ENCODE measurements around the gene GUK1. TPM values are rescaled to one million over a fixed set of nuclear protein-coding genes. Genes with fewer than 3 reads are reported as not detected.

GUK1 gene, protein sequence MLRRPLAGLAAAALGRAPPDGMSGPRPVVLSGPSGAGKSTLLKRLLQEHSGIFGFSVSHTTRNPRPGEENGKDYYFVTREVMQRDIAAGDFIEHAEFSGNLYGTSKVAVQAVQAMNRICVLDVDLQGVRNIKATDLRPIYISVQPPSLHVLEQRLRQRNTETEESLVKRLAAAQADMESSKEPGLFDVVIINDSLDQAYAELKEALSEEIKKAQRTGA
- total RNA-seq = 160 TPM

DNA sequence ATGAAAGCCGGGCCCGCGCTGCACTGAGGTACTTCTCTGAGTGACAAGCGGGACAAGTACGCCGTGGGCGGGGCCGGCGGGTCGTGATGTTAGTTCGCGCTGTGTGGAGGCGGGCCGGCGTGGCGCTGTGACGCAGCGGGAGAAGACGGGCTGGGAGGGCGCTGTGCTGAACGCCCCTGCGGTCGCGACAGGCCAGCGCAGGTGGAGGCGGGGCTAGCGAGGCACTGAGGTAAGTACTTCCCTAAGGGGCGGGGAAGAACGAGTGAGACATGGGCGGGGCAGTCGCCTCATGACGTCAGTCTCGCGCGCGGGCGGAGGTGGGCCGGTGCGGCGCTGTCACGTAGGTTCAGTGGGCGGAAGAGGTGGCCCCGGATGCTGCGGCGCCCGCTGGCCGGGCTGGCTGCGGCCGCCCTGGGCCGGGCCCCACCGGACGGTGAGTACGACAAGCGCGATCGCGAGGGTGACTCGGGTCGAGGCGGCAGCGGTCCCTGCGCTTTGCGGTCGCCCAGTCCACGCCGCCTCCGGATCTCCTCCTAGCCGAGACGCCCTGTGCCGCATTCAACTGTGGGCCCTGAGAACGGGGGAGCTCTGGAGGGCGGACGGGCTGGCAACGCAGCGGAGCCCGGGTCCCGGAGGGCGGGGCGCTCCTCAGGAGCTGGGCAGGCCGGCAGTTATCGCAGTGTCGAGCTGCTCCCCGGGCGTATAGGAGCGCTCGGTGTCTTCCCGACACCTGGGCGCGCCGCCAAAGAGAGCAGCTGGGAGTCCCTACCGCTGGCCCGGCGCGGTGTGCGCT is at the start of gene GUK1:
GUK1 (plus strand) TSS at position 349 of the 793 bp plus-strand sequence; CDS start at position 373, 24 bp downstream.

DNA sequence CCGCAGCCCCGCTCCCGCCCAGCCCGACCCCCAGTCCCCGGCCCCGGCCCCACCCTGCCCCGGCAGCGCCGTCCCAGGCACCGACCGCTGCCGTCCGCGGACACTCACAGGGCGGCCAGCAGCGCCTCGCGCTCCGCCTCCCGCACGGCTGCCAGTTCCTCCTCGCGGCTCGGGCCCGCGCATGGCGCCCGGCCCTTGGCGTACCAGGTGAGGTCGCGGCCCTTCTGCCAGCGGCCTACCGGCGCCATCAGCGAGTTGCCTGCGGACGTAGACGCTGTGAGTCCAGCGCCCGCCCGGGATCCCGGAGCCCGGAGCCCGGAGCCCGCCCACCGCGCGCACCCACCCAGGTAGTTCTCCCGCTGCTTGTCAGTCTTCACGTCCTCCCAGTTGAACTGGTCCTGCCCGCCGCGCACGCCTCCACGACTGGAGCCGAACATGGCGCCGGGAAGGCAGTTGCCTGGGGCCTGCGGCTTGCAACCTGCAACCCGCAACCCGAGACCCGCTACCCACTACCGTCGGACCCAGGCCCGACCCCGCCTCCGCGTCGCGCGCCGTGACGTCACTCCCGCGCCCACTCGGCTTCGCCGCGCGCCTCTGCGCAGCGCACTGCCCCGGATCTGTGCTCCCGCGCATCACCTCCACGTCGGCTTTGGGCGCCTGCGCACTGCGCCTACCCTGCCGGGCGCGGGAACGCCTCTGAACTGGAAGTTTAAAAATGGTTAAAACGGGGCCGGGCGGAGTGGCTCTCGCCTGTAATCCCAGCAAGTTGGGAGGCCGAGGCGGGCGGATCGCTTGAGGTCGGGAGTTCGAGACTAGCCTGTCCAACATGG is 37.1 kb upstream of the GUK1 start, which contains the start of gene C1orf35:
C1orf35 (minus strand) TSS at position 535 of the 830 bp plus-strand sequence; CDS start at position 437, 98 bp downstream.

DNA sequence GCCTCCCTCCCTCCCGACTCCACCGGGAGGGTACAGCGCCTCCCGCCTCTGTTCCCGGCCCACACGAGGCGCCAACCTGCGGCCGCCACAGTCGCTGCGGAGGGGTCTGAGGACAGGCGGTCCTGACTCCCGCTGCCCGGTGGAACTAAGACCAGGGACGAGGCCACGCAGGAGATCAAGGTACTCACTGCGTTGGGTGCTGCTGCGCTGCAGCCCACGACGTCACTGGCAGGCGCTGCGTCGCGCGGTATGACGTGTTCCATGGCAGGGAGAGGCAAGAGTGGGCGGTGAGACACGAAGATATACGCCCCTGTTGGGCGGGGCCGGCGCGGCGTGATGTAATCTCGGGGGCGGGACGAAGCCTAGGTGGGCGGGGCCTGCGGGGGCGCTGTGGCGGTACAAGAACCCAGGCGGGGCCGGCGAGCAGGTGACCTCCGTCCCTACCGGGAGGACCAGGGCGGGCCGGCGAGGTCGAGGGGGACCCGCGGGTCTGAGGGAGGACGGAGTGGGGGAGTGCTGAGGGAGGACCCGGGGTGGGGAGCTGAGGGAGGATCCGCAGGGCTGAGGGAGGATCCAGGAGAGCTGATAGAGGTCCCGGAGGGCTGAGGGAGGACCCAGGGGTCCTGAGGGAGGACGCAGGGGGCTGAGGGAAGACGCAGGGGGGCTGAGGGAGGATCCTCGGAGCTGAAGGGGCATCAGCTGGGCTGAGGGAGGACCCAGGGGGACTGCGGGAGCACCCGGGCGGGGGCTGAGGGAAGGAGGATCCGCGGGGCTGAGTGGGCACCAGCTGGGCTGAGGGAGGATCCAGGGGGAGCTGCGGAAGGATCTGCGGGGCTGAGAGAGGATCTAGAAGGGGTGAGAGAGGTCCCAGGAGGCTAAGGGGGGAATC is 30.8 kb upstream of the GUK1 start, which contains the start of gene MRPL55:
MRPL55 (minus strand) TSS at position 227 of the 889 bp plus-strand sequence. CDS start 1,039 bp downstream, outside the sequence.

DNA sequence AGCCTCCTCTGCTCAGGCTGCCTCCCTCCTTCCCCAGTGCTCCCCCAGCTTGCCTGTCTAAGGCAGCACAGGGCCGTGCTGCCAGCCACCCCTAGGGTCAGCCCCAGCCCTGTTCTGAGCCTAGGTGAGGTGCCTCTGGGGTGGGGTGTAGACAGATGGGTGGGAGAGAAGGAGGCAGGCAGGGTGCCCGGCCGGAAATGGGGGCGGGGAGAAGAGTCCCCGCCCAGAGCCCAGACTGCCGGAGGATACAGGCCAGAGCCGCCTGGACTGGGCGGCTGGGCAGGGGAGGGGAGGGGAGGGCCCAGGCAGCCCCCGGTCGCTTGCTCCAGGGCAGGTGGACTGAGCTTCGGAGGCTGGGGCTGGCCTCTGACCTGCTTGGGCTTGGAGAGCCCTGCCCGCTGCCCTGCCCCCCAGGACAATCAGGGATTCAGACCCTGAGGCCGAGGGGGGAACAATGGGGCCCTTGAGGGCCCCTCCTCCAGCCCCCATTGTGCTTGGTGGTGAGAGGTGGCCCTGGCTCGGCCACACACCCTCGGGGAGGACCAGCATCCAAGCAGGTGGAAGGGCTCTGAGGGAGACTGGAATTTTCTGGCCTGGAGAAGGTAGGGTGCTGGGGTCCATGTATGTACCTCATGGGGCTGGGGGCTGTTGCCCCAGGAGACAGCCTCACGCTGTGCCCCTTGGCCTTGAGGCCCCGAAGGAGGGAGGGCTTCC is 9.5 kb downstream of the GUK1 start, which contains the start of gene GJC2:
GJC2 (plus strand) TSS at position 525 of the 714 bp plus-strand sequence. CDS start 7,829 bp downstream, outside the sequence.

DNA sequence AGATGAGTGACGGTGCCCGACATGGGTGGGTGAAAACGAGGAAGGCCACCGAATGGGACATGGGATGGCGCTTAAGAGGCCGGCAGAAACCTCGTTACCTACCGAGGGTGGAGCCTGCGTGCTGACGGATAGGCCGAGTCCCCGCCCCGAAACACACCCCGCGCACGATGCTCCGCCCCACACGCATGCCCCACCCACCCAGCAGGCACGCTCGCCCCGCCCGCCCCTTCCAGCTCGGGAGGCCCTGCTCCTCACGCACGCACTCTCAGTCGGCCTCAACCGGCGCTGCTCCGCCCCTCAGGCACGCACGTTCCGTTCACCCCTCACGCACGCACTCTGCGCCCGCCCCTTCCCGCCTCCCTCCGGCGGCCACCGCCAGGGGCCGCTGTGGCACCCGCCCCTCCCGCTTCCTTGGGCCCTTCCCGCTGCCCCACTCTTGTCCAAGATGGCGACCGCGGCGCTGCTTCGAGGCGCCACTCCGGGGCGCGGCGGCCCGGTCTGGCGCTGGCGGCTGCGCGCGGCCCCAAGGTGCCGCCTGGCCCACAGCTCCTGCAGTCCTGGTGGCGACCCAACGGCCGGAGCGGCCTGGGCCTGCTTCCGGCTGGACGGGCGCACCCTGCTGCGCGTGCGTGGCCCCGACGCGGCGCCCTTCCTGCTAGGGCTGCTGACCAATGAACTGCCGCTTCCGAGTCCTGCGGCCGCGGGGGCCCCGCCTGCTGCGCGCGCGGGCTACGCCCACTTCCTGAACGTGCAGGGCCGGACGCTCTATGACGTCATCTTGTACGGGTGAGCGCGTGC is 25.5 kb downstream of the GUK1 start, which contains the start of gene IBA57:
IBA57 (plus strand) TSS at position 433 of the 798 bp plus-strand sequence; CDS start at position 446, 13 bp downstream.

Small RNA genes lying within 50 kb of the gene (small RNA-seq; reads per million reads assigned to genes)
- gene AL359510.1 = not detected

Other genes with a start within 250 kb of the GUK1 start
- 2.8 TPM for gene WNT9A, start 192.3 kb upstream of the GUK1 start, total RNA-seq
- not detected for gene WNT3A, start 133.3 kb upstream of the GUK1 start, total RNA-seq
- 184 TPM for gene ARF1, start 57.6 kb upstream of the GUK1 start, total RNA-seq
- 6.5 TPM for gene C1orf35, start 37.0 kb upstream of the GUK1 start, total RNA-seq
- gene MRPL55, start 31.0 kb upstream of the GUK1 start, total RNA-seq = 35.8 TPM
- gene GJC2, start 9.7 kb downstream of the GUK1 start, total RNA-seq = 0.92 TPM
- gene IBA57, start 25.5 kb downstream of the GUK1 start, total RNA-seq = 5.5 TPM
- gene OBSCN, start 67.8 kb downstream of the GUK1 start, total RNA-seq = 30.2 TPM

Measured in diencephalon (tissue), 1 donor.